HEK293T (cell line): Measurements from ENCODE around the gene TBPL1.

Experiments
- CTCF ChIA-PET: fragments of 350-600 bp; formaldehyde crosslinking; extraction: SDS; loops from one replicate; lab custom pipeline; 2021; ENCODE audit warnings: antibody characterized with exemption, inconsistent platforms; lab: Yijun Ruan, JAX
- POLR2A ChIA-PET: fragments of 350-600 bp; formaldehyde crosslinking; extraction: SDS; loops from one replicate; lab custom pipeline; 2020; ENCODE audit warnings: antibody characterized with exemption, inconsistent platforms; lab: Yijun Ruan, JAX
- DNase-seq: peaks from one replicate; pipeline ENCODE4 v3.0.0; 2012; ENCODE audit warnings: mixed read lengths; ENCODE audit errors: extremely low spot score
- ARNT ChIP-seq: fragments of 450-650 bp; IDR thresholded peaks from 2 replicates; pipeline ENCODE4 v1.6.1; 2017; ENCODE audit warnings: mild to moderate bottlenecking
- BHLHE40 ChIP-seq: fragments of 450-650 bp; IDR thresholded peaks from 2 replicates; pipeline ENCODE4 v1.6.1; 2016; ENCODE audit warnings: mild to moderate bottlenecking, moderate library complexity, borderline replicate concordance
- CTBP1 ChIP-seq: fragments of 450-650 bp; IDR thresholded peaks from 2 replicates; pipeline ENCODE4 v1.6.1; 2016; ENCODE audit warnings: borderline replicate concordance
- ELF4 ChIP-seq: fragments of 450-650 bp; IDR thresholded peaks from 2 replicates; pipeline ENCODE4 v1.6.1; 2017; ENCODE audit warnings: antibody characterized with exemption
- FOXA1 ChIP-seq: fragments of 450-650 bp; IDR thresholded peaks from 2 replicates; pipeline ENCODE4 v1.6.1; 2016; ENCODE audit warnings: mild to moderate bottlenecking
- FOXK2 ChIP-seq: fragments of 450-650 bp; IDR thresholded peaks from 2 replicates; pipeline ENCODE4 v1.6.1; 2016; ENCODE audit warnings: mild to moderate bottlenecking
- FOXM1 ChIP-seq: fragments of 450-650 bp; IDR thresholded peaks from 2 replicates; pipeline ENCODE4 v1.6.1; 2017; ENCODE audit warnings: mild to moderate bottlenecking, borderline replicate concordance
- HDGF ChIP-seq: fragments of 450-650 bp; IDR thresholded peaks from 2 replicates; pipeline ENCODE4 v1.6.1; 2017; ENCODE audit warnings: antibody characterized with exemption, borderline replicate concordance
- L3MBTL2 ChIP-seq: fragments of 450-650 bp; conservative IDR thresholded peaks from 2 replicates; pipeline ENCODE4 v1.6.1; 2016; ENCODE audit warnings: mild to moderate bottlenecking
- LEF1 ChIP-seq: fragments of 450-650 bp; IDR thresholded peaks from 2 replicates; pipeline ENCODE4 v1.6.1; 2017; ENCODE audit warnings: mild to moderate bottlenecking, borderline replicate concordance
- NFRKB ChIP-seq: fragments of 450-650 bp; IDR thresholded peaks from 2 replicates; pipeline ENCODE4 v1.6.1; 2016; ENCODE audit warnings: mild to moderate bottlenecking, moderate library complexity
- SP1 ChIP-seq: fragments of 450-650 bp; IDR thresholded peaks from 2 replicates; pipeline ENCODE4 v1.6.1; 2017
- SUZ12 ChIP-seq: fragments of 450-650 bp; IDR thresholded peaks from 2 replicates; pipeline ENCODE4 v1.6.1; 2016; ENCODE audit warnings: mild to moderate bottlenecking
- TARDBP ChIP-seq: fragments of 450-650 bp; IDR thresholded peaks from 2 replicates; pipeline ENCODE4 v1.6.1; 2016
- ZNF384 ChIP-seq: fragments of 450-650 bp; IDR thresholded peaks from 2 replicates; pipeline ENCODE4 v1.6.1; 2016
- TF ChIP-seq, protein P1 (sequence below): fragments of 450-650 bp; IDR thresholded peaks from 2 replicates; pipeline ENCODE4 v1.6.1; 2016

TBPL1 gene

DNA sequence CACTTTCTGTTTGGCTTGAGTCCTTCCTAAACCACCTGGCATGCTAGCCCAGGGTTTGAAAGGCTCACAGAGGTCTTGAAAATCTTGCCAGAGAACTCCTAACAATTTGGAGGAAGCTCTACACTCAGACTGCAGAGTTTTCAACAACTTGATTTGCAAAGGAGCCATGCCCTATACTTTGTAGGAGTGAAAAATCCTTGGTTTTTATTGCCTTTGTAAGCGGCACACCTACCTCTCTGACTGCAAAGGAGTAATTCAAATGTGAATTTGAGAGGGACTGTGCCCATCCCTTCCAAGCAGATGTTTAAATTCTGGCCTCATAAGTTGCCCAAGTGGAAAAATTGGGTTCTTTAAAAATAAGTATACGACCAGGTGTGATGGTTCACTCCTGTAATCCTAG lies 58.0 kb downstream of the TBPL1 start:
- ChIA-PET POLR2A (no interaction called here), CTCF (no interaction called here)
- DNase-seq: no peak
- no peak for TF ChIP-seq ZNF384
- TF ChIP-seq L3MBTL2: no peak
- TF ChIP-seq SUZ12: no peak
- TF ChIP-seq FOXK2: no peak
- no peak for TF ChIP-seq SP1
- TF ChIP-seq LEF1: no peak
- no peak for TF ChIP-seq CTBP1
- TF ChIP-seq ELF4: no peak
- TF ChIP-seq ARNT: no peak
- no peak for TF ChIP-seq NFRKB
- no peak for TF ChIP-seq BHLHE40
- TF ChIP-seq, protein P1, sequence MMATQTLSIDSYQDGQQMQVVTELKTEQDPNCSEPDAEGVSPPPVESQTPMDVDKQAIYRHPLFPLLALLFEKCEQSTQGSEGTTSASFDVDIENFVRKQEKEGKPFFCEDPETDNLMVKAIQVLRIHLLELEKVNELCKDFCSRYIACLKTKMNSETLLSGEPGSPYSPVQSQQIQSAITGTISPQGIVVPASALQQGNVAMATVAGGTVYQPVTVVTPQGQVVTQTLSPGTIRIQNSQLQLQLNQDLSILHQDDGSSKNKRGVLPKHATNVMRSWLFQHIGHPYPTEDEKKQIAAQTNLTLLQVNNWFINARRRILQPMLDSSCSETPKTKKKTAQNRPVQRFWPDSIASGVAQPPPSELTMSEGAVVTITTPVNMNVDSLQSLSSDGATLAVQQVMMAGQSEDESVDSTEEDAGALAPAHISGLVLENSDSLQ: no peak
- TF ChIP-seq FOXM1: no peak
- TF ChIP-seq TARDBP: no peak
- no peak for TF ChIP-seq FOXA1
- TF ChIP-seq HDGF: no peak

DNA sequence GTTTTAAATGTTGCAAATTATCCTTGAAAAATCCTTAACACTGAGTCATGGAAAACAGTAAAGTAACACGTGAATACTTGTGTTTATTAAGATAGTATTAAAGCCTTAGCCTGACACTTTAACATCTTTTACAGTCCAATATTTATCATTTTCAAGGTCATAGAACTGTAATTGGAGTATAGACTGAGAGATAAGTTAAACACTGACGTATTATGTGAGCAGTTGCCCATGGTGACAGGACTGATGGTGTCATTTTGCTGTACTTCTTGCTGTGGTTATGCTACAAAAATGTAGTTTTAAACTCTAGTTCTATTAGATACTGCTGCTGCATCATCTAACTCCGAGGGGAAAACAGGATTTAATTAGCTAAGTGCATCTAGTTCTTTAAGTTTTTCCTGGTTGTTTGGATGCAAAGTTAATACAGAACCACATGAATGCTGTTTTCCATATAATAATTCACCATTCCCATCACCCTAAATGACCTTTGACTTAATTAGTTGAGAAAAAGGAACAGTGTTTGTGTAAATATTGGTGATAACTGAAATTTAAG lies 61.6 kb downstream of the TBPL1 start:
- TF ChIP-seq, protein P1: peak; percentile 62
- no peak for TF ChIP-seq NFRKB
- ChIA-PET POLR2A (no interaction called here), CTCF (no interaction called here)
- DNase-seq: no peak

DNA sequence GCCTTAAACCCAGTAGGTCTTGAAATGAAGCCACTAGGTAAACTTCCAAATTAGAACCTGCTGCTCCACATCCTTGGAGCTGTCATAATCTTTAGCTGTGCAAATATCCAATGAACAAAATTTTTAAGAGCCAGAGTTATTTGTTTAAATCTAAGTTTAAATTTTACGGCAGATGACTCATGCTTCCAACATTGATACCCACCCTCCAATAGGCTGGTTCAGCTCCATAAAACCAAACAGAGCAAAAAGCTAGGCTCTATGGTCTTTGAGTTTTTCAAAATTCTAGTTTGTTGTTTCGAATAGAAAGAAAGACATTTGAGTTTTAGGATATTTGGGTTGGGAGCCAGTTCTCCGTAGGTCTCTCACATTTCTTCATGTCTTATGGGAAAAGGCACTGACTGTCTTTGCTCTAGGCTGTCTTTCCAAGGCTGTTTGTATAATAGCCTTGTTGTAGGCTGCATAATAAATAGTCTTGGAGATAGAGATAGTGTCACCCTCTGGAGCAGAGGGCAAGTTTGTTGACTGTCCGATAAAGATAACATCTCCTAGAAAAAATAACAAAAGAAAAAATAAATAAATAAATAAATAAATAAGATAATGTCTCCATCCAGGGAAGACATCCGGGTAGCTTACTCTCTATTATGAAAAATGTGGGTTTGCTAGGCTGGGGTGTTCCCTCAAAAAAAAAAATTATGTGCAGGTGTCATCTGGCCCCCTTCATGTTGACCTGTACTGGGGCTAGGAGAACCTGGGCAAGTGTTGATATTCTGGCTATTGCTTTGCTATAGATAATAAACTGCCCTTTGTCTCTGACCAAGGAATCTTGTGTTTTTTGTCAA lies 62.9 kb downstream of the TBPL1 start:
- TF ChIP-seq, protein P1: no peak
- TF ChIP-seq FOXK2: no peak
- no peak for TF ChIP-seq SP1
- no peak for TF ChIP-seq BHLHE40
- no peak for TF ChIP-seq FOXM1
- TF ChIP-seq ELF4: no peak
- TF ChIP-seq LEF1: no peak
- TF ChIP-seq ARNT: no peak
- TF ChIP-seq CTBP1: no peak
- no peak for TF ChIP-seq NFRKB
- TF ChIP-seq HDGF: no peak
- no peak for TF ChIP-seq ZNF384
- no peak for TF ChIP-seq TARDBP
- no peak for TF ChIP-seq L3MBTL2
- TF ChIP-seq FOXA1: no peak
- no peak for TF ChIP-seq SUZ12
- ChIA-PET POLR2A (interaction anchor here (0.7 kb wide), 1 partner anchor 13 kb away, joined by 3 read pairs; no protein-coding TSS in a partner anchor), CTCF (no interaction called here)
- DNase-seq: no peak

DNA sequence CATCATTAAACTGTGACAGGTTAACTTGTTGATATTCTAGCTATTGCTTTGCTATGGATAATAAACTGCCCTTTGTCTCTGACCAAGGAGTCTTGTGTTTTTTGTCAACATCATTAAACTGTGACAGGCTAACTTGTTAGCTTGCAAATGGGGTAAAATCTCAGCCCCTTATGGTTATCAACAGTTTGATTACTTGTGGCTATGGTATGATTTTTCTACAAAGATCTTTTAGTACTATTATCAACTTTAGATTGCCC lies 63.5 kb downstream of the TBPL1 start:
- CTCF ChIA-PET: no interaction called here

DNA sequence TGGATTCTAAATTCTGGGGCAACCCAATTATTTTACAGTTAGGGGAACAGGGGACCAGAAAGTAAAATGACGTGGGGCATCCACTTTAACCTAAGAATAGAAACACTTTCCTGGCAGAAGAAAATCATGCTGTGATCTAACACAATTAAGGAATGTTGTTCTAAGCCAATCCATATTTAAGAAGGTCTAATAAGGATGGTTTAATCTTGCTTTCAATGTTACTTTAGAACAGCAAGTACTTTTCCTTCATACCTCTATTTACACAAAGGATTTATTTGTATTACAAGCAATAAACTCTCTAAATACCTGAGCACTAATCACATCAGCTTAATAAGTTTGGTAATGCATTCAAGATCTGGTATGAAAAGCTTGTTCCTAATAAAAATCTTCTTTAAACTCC lies 67.0 kb downstream of the TBPL1 start:
- POLR2A ChIA-PET: no interaction called here
- TF ChIP-seq FOXA1 (no peak), FOXK2 (no peak), ZNF384 (no peak), NFRKB (no peak), FOXM1 (no peak), HDGF (no peak), SP1 (no peak), TARDBP (no peak), BHLHE40 (no peak), CTBP1 (no peak), ELF4 (no peak), SUZ12 (no peak), LEF1 (no peak)
- TF ChIP-seq, protein P1: no peak
- CTCF ChIA-PET: no interaction called here
- DNase-seq: no peak

More for the DNA sequence above, 63.5 kb downstream of the TBPL1 start:
- no peak for DNase-seq
- POLR2A ChIA-PET: interaction anchor here (0.7 kb wide), 1 partner anchor 12 kb away, joined by 3 read pairs; no protein-coding TSS in a partner anchor
- TF ChIP-seq CTBP1 (no peak), L3MBTL2 (no peak), SP1 (no peak), BHLHE40 (no peak), FOXA1 (no peak), ZNF384 (no peak), SUZ12 (no peak), HDGF (no peak)

DNA sequence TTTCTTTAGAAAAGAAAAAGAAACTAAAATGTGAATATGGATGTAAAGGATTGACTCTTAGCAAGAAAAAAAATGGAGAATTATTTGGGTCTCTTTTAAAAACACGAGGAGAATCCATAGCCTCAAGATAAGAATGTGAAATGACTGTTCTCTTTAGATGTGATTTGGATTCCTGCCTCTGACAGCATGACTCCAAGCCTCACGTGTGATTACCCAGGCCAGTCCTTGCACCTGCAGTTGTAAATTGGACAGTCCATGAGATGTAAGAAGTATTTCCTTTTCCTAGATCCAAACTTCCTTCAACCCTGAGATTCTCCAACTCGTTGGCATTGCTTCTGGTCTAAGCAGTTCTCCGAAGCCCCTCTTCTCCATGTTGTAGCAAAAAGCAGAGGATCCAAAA lies 67.5 kb downstream of the TBPL1 start:
- TF ChIP-seq SP1: no peak
- TF ChIP-seq FOXK2: no peak
- TF ChIP-seq ELF4: no peak
- no peak for TF ChIP-seq HDGF
- no peak for TF ChIP-seq CTBP1
- no peak for TF ChIP-seq TARDBP
- no peak for TF ChIP-seq LEF1
- TF ChIP-seq, protein P1: no peak
- no peak for TF ChIP-seq ARNT
- no peak for TF ChIP-seq FOXA1
- no peak for TF ChIP-seq FOXM1
- no peak for TF ChIP-seq SUZ12
- TF ChIP-seq BHLHE40: no peak
- no peak for TF ChIP-seq ZNF384
- no peak for TF ChIP-seq NFRKB
- TF ChIP-seq L3MBTL2: no peak
- POLR2A ChIA-PET: no interaction called here
- no peak for DNase-seq
- CTCF ChIA-PET: no interaction called here
